ENCODE results near the gene MGMT. TPM values are rescaled to one million over a fixed set of nuclear protein-coding genes. Genes with fewer than 3 reads are reported as not detected.

The MGMT gene
- total and polyA plus RNA-seq, 9 of the 15 experiments (the other 6 are each of a cell fraction or from before 2014, with no cell fraction given): 0.03 to 0.29 (median 0.11) TPM; not detected in 4

GRCh38 chr10:129604333-129605032, 137.4 kb downstream of the MGMT start:
- H3K36me3 ChIP-seq (ENCODE audit: control insufficient read depth, insufficient read depth, low read length): no peaks in the 10 kb centered on the region
- ChIA-PET POLR2A (no interaction called here), CTCF (ENCODE audit: low intra/inter-chr PET ratio) (no interaction called here)
- WGBS (ENCODE audit: insufficient coverage, low coverage, missing lambda C conversion rate): 0% methylated on average over 7 of the region's 10 CpGs
- intact Hi-C loops (cut with micrococcal nuclease) (no loop called here), in situ Hi-C loops (cut with MboI) (no loop called here)
- no peak overlapping the region for H3K27ac ChIP-seq (ENCODE audit: extremely low read depth, low read depth, low read length)
- no peak overlapping the region for H3K9ac ChIP-seq (ENCODE audit: insufficient read depth in 1 of 2, low read depth in 2 of 2, low read length in 2 of 2)
- TF ChIP-seq TCFL5 (CRISPR knock-in tag; conservative IDR thresholded peaks at IDR 0.05): no peak
- no peak for TF ChIP-seq PHF8 (IDR thresholded peaks at IDR 0.05; ENCODE audit: borderline replicate concordance, low read length)
- no peak for TF ChIP-seq HDAC3 (IDR thresholded peaks at IDR 0.05; ENCODE audit: borderline replicate concordance, partially characterized antibody)
- TF ChIP-seq SMAD4 (CRISPR knock-in tag; conservative IDR thresholded peaks at IDR 0.05): no peak
- TF ChIP-seq NR3C1 (CRISPR knock-in tag; IDR thresholded peaks at IDR 0.05): no peak
- TF ChIP-seq ZNF57 (CRISPR knock-in tag; IDR thresholded peaks at IDR 0.05): no peak
- no peak for TF ChIP-seq SRSF3 (IDR thresholded peaks at IDR 0.05; ENCODE audit: insufficient read depth, low read length)
- TF ChIP-seq CHAMP1 (IDR thresholded peaks at IDR 0.05): no peak
- no peak for TF ChIP-seq CREB5 (CRISPR knock-in tag; IDR thresholded peaks at IDR 0.05)
- ATAC-seq (no peak), FAIRE-seq (no peak), DNase-seq (ENCODE audit: extremely low read depth in 1 of 4, low spot score in 3 of 4) (no peak)
- H3K4me3 ChIP-seq: no peak overlapping the region
- no peak overlapping the region for H2AFZ ChIP-seq (ENCODE audit: low read depth, low read length)
- H4K20me1 ChIP-seq (replicated peaks; ENCODE audit: control insufficient read depth, insufficient read depth, low read length): no peaks in the 10 kb centered on the region
- no peaks in the 10 kb centered on the region for H3K9me3 ChIP-seq (replicated peaks; ENCODE audit: control insufficient read depth, insufficient read depth, low read depth, low read length)
- no peaks in the 10 kb centered on the region for H3K9me1 ChIP-seq (ENCODE audit: control insufficient read depth, insufficient read depth, low read length)
- no peaks in the 10 kb centered on the region for H3K79me2 ChIP-seq (ENCODE audit: control insufficient read depth, insufficient read depth, low read length)
- H3K4me1 ChIP-seq (replicated peaks in 1 of 2; ENCODE audit: control insufficient read depth in 2 of 2, insufficient read depth in 2 of 2, low read length in 2 of 2): no peaks in the 10 kb centered on the region
- H3K4me2 ChIP-seq (ENCODE audit: insufficient read depth, low read length): no peak overlapping the region
- peaks cover 0 to 12% of the 10 kb centered on the region in 2 experiments; a peak in 2 of 5 replicates for H3K27me3 ChIP-seq (ENCODE audit: control insufficient read depth in 2 of 2, insufficient read depth in 2 of 2, low read length in 2 of 2)
- BruUV-seq (replicated peaks): no TSS peak

All from K562 (cell line).